NCI-H1092 (cell line): Measurements from ENCODE around the gene FGF7.
"Not testable (repeated sequence)": the region's sequence is repeated elsewhere in the genome, so short reads cannot be mapped to it uniquely, and the experiment has no call there.

Source experiments
- DNase-seq: peaks from one replicate; lab custom pipeline; 2025; lab: John Stamatoyannopoulos, UW

The FGF7 gene

GRCh38 chr15:49423021-49423420, at the start of gene FGF7:
Gene FGF7 (plus strand): TSS chr15:49423242. CDS start chr15:49424298, 1,056 bp downstream.
- DNase-seq: no peak

DNA sequence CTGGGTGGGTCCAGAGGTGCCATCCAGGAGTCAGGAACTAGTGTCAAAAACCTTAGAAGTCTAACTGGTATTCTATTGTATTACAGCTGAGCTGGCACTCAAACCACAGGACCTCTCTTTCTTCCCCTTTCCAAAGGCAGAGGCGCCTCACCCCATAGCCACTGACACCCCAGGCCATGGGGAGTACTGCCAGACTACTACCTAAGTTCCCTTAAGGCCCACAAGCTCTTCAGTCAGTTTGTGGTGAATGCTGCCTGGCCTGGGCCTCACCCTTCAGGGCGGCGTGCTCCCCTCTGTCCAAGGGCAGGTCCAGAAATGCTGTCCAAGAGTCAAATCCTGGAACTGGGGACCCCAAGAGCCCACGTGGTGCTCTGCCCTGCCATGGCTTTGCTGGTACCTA, 43.0 kb upstream of the FGF7 start:
- no peak for DNase-seq

DNA sequence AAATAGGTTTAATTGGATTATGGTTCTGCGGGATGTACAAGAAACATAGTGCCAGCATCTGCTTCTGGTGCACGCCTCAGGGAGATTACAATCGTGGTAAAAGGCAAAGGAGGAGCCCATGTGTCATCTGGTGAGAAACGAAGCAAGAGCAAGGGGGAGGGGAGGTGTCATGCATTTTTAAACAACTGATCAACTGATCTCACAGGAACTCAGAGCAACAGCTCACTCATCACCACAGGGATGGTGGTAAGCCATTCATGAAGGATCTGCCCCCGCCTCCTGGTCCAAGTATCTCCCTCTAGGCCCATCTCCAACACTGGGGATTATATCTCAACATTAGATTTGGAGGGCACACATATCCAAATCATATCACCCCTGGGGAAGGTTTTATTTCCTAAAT, 42.1 kb upstream of the FGF7 start:
- DNase-seq: no peak

- no peak for DNase-seq
Measured at GRCh38 chr15:49382394-49382793, 40.6 kb upstream of the FGF7 start.

DNA sequence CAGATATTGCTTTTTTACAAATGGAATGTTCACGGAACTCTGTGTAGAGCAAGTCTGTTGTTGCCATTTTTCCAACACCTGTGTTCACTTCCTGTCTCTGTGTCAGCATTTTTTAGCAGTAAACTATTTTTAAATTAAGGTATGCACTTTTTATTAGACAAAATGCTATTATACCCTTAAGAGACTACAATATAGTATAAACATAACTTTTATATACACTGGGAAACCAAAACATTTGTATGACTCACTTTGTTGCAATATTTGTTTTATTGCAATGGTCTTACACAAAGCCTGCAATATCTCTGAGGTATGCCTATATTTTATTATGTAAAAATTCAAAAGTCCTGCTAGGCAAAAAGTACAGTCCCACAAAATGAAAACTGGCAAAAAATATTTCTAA, 39.8 kb upstream of the FGF7 start:
- no peak for DNase-seq

- no peak for DNase-seq
Measured at GRCh38 chr15:49387471-49387870, 35.6 kb upstream of the FGF7 start.

DNA sequence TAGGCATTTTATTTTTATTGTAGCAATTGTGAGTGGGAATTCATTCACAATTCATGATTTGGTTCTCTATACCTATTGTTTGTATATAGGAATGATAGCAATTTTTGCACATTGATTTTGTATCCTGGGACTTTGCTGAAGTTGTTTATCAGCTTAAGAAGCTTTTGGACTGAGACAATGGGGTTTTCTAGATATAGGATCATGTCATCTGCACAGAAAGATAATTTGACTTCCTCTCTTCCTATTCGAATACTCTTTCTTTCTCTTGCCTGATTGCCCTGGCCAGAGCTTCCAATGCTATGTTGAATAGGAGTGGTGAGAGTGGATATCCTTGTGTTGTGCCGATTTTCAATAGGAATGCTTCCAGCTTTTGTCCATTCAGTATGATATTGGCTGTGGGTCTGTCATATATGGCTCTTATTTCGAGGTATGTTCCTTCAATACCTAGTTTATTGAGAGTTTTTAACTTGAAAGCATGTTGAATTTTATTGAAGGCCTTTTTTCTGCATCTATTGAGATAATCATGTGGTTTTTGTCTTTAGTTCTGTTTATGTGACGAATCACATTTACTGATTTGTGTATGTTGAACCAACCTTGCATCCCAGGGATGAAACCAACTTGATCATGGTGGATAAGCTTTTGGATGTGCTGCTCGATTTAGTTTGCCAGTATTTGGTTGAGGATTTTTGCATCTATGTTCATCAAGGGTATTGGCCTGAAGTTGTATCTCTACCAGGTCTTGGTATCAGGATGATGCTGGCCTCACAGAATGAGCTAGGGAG, 20.3 kb upstream of the FGF7 start:
- not testable (repeated sequence) for DNase-seq

GRCh38 chr15:49406352-49407118, 16.5 kb upstream of the FGF7 start:
- DNase-seq: no peak

DNA sequence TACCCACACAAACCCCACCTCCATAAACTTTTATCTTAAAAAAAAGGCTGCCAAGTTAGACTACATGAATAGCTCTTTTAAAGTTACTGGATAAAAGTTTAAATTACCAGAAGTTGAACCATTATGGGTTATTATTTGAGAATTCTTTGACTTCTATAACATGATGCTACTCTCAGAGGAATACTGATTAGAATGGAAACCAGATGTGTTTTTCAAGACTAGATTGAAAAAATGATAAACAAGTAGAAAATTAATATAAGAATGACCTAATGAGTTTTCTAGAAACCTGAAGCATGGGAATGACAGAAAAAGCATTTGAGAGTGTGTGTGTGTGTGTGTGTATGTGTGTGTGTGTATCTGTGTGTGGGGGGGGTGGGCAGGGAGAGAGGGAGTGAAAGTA, 12.4 kb upstream of the FGF7 start:
- no peak for DNase-seq

DNA sequence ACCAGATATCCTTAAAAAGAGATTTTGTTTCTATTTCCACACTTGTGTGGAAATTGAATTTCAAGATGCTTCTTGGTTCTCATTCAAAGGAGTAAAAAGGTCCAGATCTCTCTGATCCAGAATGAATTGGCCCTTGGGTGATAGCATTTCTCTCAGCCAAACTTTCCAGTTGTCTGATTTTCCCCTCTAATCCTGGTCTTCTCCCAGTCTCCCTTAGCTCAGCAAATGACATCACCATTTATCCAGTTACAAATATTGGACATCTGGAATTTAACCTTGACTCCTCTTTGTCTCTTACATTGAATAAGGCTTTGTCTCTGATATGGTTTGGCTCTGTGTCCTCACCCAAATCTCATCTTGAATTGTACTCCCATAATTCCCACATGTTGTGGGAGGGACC, 10.2 kb upstream of the FGF7 start:
- no peak for DNase-seq

GRCh38 chr15:49415149-49415548, 7.9 kb upstream of the FGF7 start:
- DNase-seq: no peak

GRCh38 chr15:49415638-49416037, 7.4 kb upstream of the FGF7 start:
- no peak for DNase-seq

DNA sequence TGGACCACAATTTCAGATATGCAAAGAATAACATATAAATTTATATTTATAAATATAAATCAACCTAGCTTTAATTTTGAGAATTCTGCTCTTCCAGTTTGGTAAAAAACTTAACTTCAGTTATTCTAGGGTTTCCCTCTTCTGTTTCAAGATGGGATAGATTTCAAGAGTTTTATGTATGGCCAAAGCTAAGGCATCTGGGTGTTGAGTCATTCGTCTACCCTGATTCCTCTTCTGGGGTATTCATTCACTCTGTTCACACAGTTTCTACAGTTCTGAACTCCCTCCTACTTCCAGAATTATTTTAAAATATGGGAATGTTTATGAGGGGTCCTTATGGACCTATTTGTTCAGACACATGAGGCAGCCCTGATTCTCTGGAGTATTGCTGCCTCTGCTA, 4.2 kb upstream of the FGF7 start:
- no peak for DNase-seq

- peak; percentile 25 for DNase-seq
Measured at GRCh38 chr15:49421991-49422390, 1.1 kb upstream of the FGF7 start.

DNA sequence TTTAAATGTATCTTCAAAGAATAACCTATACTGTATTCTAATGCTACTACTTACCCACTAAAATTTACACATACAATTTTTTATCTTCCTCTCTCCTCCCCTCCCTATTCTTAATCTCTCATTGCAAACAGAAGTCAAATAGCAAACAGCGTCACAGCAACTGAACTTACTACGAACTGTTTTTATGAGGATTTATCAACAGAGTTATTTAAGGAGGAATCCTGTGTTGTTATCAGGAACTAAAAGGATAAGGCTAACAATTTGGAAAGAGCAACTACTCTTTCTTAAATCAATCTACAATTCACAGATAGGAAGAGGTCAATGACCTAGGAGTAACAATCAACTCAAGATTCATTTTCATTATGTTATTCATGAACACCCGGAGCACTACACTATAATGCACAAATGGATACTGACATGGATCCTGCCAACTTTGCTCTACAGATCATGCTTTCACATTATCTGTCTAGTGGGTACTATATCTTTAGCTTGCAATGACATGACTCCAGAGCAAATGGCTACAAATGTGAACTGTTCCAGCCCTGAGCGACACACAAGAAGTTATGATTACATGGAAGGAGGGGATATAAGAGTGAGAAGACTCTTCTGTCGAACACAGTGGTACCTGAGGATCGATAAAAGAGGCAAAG, 984 bp downstream of the FGF7 start:
- no peak for DNase-seq

DNA sequence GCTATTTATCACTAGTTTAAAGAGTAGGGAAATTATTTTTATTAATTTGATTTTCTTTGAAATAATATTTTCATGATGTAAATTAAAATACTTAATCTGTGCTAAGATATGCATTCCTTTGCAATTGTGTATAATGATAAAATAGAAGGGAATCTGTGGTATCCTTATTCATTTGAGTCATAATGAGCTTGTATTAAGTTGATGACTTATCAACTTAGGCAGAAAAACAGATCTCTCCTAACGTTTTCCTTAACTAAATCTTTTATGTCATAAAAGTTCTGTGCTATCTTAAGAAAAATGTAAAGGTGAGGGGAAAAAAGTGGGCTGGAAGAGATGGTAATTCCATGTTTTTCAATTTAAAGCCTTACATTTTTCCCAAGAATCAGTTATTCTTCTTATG, 1.9 kb downstream of the FGF7 start:
- no peak for DNase-seq

GRCh38 chr15:49427372-49427771, 4.3 kb downstream of the FGF7 start:
- no peak for DNase-seq

GRCh38 chr15:49428409-49429095, 5.5 kb downstream of the FGF7 start:
- no peak for DNase-seq

- DNase-seq: no peak
Measured at GRCh38 chr15:49430046-49430445, 7.0 kb downstream of the FGF7 start.

GRCh38 chr15:49435174-49435573, 12.1 kb downstream of the FGF7 start:
- no peak for DNase-seq

DNA sequence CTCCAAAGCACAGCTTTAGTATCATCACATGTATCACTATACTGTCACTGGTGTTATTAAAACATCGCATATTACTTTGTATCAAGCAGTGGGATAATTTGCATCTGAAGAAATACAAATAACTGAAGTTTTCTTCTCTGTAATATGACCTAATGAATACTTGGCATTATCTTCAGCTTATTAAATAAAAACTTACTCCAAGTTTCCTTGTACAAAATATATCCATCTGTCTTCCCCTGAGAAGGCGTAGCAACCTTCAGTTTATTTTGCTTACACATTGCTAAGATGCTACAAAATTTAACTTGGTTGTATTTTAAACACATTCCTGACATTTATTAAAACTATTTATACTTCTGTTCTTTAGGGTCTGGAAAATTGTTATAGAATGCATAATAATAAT, 13.7 kb downstream of the FGF7 start:
- DNase-seq: no peak

DNA sequence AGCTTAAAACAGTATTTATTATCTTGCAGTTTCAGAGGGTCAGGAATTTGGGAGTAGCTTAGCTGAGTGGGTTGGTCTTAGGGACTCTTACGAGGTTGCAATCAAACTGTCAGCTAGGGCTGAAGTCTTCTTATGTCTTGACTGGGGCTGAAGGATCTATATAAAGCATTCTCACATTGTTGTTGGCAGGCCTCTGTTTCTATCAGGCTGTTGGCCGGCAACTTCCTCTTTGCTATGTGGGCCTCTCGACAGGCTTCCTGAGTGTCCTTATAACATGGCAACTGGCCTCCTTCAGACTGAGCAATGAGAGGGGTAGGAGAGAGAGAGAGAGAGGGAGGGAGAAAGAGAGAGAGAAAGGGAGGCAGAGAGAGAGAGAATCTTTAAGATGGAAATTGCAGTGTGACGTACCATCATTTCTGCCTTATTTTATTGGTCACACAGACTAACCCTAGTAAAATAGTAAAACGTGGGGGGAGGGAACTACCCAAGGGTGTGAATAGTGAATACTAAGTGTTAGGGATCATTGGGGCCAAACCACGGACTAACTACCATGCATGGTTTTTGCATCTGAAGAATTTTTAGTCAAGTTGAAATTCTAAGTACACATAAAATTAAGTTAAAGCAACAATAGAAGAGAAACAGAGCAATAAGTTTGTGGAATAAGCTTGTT, 16.1 kb downstream of the FGF7 start:
- DNase-seq: no peak
